ENCODE results near the gene MIS18BP1.

DNA sequence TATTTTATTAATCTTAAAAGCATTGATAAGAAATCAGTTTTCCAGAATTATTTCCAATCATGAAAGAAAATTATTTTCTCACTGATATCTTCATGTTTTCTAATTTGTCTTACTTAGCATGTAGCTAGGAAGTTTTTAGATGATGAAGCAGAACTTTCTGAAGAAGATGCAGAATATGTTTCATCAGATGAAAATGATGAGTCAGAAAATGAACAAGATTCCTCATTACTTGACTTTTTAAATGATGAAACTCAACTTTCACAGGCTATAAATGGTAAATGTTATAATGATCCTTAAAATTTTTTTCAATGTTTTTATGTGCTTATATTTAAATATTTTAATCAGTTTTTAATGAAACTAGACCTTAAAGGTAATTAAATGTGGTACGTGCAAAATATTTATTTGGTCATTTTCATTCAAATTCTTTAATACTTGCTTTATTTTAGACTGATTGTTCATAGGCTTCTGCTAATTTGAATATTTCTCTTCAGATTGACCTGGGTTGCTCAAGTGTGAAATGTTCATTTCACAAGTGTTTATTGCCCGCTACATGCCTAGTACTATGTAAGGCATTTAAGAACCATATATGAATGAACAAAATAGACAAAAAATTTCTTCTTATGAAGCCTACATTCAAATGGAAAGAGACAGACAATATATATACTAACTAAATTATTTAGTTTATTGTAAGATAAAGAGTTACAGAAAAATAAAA is 67.7 kb downstream of the MIS18BP1 start:
- TF ChIP-seq CTCF (IDR thresholded peaks at IDR 0.05): no peak
- no peak for TF ChIP-seq POLR2AphosphoS5 (IDR thresholded peaks at IDR 0.05)
